ENCODE data around the gene PCYOX1L.

PCYOX1L gene

GRCh38 chr5:149370878-149371277, 13.0 kb downstream of the PCYOX1L start:
- DNase-seq = no peak

GRCh38 chr5:149371296-149371962, 13.6 kb downstream of the PCYOX1L start:
- DNase-seq = peak; percentile 49

GRCh38 chr5:149372076-149372795, 14.4 kb downstream of the PCYOX1L start:
- peak; percentile 48 for DNase-seq

- DNase-seq = no peak
Observed at GRCh38 chr5:149372932-149373331, 15.1 kb downstream of the PCYOX1L start.

- DNase-seq = no peak
Observed at GRCh38 chr5:149374303-149374702, 16.5 kb downstream of the PCYOX1L start.

GRCh38 chr5:149374801-149375200, 17.0 kb downstream of the PCYOX1L start:
- no peak for DNase-seq

GRCh38 chr5:149375434-149375833, 17.6 kb downstream of the PCYOX1L start:
- no peak for DNase-seq

GRCh38 chr5:149376104-149376503, 18.3 kb downstream of the PCYOX1L start:
- DNase-seq = no peak

GRCh38 chr5:149376711-149377447, 19.0 kb downstream of the PCYOX1L start:
- no peak for DNase-seq

- DNase-seq = no peak
Observed at GRCh38 chr5:149378241-149378820, 20.5 kb downstream of the PCYOX1L start.

GRCh38 chr5:149379177-149379761, 21.4 kb downstream of the PCYOX1L start, which contains the start of gene IL17B:
TSS of gene IL17B (minus strand) at chr5:149379292. CDS start at chr5:149379225, 67 bp downstream.
- no peak for DNase-seq

- no peak for DNase-seq
Observed at GRCh38 chr5:149379818-149380374, 22.1 kb downstream of the PCYOX1L start.

GRCh38 chr5:149380466-149381121, 22.7 kb downstream of the PCYOX1L start:
- peak; percentile 72 for DNase-seq

- no peak for DNase-seq
Observed at GRCh38 chr5:149381261-149381985, 23.6 kb downstream of the PCYOX1L start.

- DNase-seq = peak; percentile 78
Observed at GRCh38 chr5:149381986-149382338, 24.1 kb downstream of the PCYOX1L start.

- no peak for DNase-seq
Observed at GRCh38 chr5:149382517-149383220, 24.8 kb downstream of the PCYOX1L start.

- peak; percentile 51 for DNase-seq
Observed at GRCh38 chr5:149383399-149383798, 25.6 kb downstream of the PCYOX1L start.

GRCh38 chr5:149386166-149386565, 28.3 kb downstream of the PCYOX1L start:
- no peak for DNase-seq

- DNase-seq = peak; percentile 68
Observed at GRCh38 chr5:149387081-149387631, 29.3 kb downstream of the PCYOX1L start.

- peak; percentile 45 for DNase-seq
Observed at GRCh38 chr5:149387982-149388381, 30.1 kb downstream of the PCYOX1L start.

All from fibroblast of skin of scalp (primary cell).